Measurements from ENCODE around the gene SMIM35.

SMIM35 gene

DNA sequence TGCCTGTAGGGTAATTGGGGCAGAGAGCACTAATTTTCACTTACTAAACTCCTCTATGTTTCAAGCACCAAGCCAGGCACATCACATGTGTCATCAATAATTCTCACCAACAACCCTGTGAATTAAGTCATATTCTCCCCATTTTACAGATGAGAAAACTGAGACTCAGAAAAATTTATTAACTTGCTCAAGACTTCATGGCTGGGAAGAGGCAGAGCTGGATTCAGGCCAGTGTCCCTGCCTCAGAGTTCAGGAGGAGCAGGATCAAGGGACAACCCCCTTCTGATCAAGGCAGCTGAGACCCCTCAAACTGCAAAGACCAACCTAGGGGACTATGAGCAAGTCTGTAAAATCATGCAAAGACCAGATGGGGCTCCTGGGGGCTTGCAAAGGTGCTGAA lies 2.1 kb downstream of the SMIM35 start:
- TF ChIP-seq TSHZ2 (CRISPR knock-in tag; IDR thresholded peaks at IDR 0.05) (no peak), CSDC2 (CRISPR knock-in tag; IDR thresholded peaks at IDR 0.05) (no peak), ESRRG (CRISPR knock-in tag; IDR thresholded peaks at IDR 0.05) (no peak), ZNF8 (CRISPR knock-in tag; IDR thresholded peaks at IDR 0.05) (no peak), POU6F1 (CRISPR knock-in tag; IDR thresholded peaks at IDR 0.05; ENCODE audit: borderline replicate concordance, low read depth) (no peak), ARNTL (CRISPR knock-in tag; IDR thresholded peaks at IDR 0.05; ENCODE audit: borderline replicate concordance, low read depth) (no peak), TCF4 (CRISPR knock-in tag; IDR thresholded peaks at IDR 0.05; ENCODE audit: borderline replicate concordance) (no peak), SNAI2 (CRISPR knock-in tag; IDR thresholded peaks at IDR 0.05) (no peak), ZNF565 (CRISPR knock-in tag; conservative IDR thresholded peaks at IDR 0.05; ENCODE audit: low read depth) (no peak), ISL1 (CRISPR knock-in tag; IDR thresholded peaks at IDR 0.05) (no peak), ZFP3 (CRISPR knock-in tag; IDR thresholded peaks at IDR 0.05) (no peak), ZNF70 (CRISPR knock-in tag; IDR thresholded peaks at IDR 0.05) (no peak), PATZ1 (CRISPR knock-in tag; IDR thresholded peaks at IDR 0.05; ENCODE audit: borderline replicate concordance) (no peak)
- TF ChIP-seq, protein P1, sequence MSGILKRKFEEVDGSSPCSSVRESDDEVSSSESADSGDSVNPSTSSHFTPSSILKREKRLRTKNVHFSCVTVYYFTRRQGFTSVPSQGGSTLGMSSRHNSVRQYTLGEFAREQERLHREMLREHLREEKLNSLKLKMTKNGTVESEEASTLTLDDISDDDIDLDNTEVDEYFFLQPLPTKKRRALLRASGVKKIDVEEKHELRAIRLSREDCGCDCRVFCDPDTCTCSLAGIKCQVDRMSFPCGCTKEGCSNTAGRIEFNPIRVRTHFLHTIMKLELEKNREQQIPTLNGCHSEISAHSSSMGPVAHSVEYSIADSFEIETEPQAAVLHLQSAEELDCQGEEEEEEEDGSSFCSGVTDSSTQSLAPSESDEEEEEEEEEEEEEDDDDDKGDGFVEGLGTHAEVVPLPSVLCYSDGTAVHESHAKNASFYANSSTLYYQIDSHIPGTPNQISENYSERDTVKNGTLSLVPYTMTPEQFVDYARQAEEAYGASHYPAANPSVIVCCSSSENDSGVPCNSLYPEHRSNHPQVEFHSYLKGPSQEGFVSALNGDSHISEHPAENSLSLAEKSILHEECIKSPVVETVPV (CRISPR knock-in tag; IDR thresholded peaks at IDR 0.05): no peak
- ATAC-seq: no peak

DNA sequence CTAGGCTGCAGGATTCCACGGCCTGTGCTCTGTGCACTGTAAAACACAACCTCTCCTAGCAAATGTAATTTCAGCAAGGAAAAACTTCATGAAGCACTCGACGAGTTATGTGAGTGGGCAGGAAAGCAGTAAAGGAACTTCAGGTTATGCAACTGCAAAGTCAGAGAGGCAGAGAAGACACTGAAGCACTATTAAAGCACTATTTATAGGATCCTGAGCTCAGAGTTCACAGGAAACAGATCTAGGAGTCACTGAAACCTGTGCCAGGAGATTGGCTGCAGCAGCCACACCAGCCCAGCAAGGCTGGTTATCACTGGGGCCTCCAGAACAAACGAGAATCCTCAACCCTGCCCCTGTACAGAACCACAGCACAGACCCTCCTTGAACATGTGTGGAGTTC lies 2.5 kb downstream of the SMIM35 start:
- no peak for TF ChIP-seq SNAI2 (CRISPR knock-in tag; IDR thresholded peaks at IDR 0.05)
- TF ChIP-seq ZC3H10 (CRISPR knock-in tag; IDR thresholded peaks at IDR 0.05): no peak
- no peak for TF ChIP-seq ZFP3 (CRISPR knock-in tag; IDR thresholded peaks at IDR 0.05)
- ATAC-seq: no peak

DNA sequence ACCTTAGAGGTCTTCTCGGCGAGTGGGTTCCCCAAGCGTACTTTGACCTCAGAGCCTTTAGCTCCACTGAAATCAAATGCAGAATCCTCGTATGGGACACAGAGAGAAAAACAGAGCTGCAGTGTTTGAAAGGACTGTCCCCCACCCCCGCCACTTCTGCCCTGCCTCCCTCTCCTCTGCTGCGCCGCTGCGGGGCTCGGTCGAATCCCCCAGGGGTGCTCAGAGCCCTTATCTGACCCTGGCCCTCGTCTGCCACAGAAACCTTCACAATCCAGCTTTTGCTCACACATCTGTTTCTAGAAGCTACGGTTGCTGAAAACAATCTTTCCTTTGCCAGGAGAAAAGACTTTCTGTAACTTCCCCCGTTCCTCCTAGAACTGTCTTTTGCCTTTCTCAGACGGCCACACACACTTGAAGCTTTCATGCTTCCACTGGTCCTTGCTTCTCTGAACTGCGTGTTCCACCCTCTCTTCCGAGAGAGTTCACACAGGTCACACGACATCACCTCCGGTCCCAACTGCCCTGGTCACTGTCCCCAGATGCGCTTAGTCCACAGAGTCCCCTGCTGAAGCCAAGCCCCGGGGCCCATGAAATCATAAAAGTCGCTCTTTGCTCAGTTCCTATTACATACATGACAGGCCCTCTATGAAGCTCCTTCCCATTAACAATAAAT lies 3.7 kb downstream of the SMIM35 start:
- no peak for ATAC-seq
- TF ChIP-seq BACH2 (CRISPR knock-in tag; IDR thresholded peaks at IDR 0.05; ENCODE audit: borderline replicate concordance): no peak
- no peak for TF ChIP-seq ESRRG (CRISPR knock-in tag; IDR thresholded peaks at IDR 0.05)
- TF ChIP-seq PATZ1 (CRISPR knock-in tag; IDR thresholded peaks at IDR 0.05; ENCODE audit: borderline replicate concordance): no peak
- TF ChIP-seq TCF4 (CRISPR knock-in tag; IDR thresholded peaks at IDR 0.05; ENCODE audit: borderline replicate concordance): no peak
- no peak for TF ChIP-seq CSDC2 (CRISPR knock-in tag; IDR thresholded peaks at IDR 0.05)
- no peak for TF ChIP-seq ZFP30 (CRISPR knock-in tag; IDR thresholded peaks at IDR 0.05)
- no peak for TF ChIP-seq ZNF565 (CRISPR knock-in tag; conservative IDR thresholded peaks at IDR 0.05; ENCODE audit: low read depth)
- no peak for TF ChIP-seq RARB (CRISPR knock-in tag; IDR thresholded peaks at IDR 0.05)

Data from SK-N-SH treated with all-trans-retinoic acid at 6 μM for 48 hours (cell line).